A673 (cell line): ENCODE measurements around the gene TBX5. TPM values are rescaled to one million over a fixed set of nuclear protein-coding genes. Genes with fewer than 3 reads are reported as not detected.

Experiments
- BruUV-seq: library from RNA; stranded (reverse); fragments of 400-500 nt; replicated peaks from 2 replicates; lab custom pipeline; 2021; lab: Mats Ljungman, UMichigan
- CTCF ChIA-PET: fragments of 300-600 bp; sonication (Branson Sonifier 250); formaldehyde crosslinking; loops from one replicate; lab custom pipeline; 2022; ENCODE audit warnings: antibody characterized with exemption; lab: Charles Lee
- POLR2A ChIA-PET: fragments of 300-600 bp; sonication (Branson Sonifier 250); formaldehyde crosslinking; loops from one replicate; lab custom pipeline; 2022; ENCODE audit warnings: antibody characterized with exemption; ENCODE audit not compliant: low non-redundant PET; lab: Charles Lee
- DNase-seq: peaks from one replicate; pipeline ENCODE4 v3.0.0-alpha.2; 2015; ENCODE audit warnings: low spot score
- H3K27ac ChIP-seq: fragments of 200-600 bp; sonication (generic); 2 replicates; pipeline ENCODE4 v1.5.1; 2016; ENCODE audit warnings: mixed run types, low read depth, mild to moderate bottlenecking, mixed read lengths, antibody characterized with exemption, low read length; ENCODE audit not compliant: poor library complexity, severe bottlenecking
- H3K27me3 ChIP-seq: fragments of 200-600 bp; sonication (generic); replicated peaks from 2 replicates; pipeline ENCODE4 v1.6.1; 2017; ENCODE audit warnings: mixed run types, low read depth, mild to moderate bottlenecking, mixed read lengths, antibody characterized with exemption, low read length; ENCODE audit not compliant: insufficient read depth, poor library complexity
- H3K36me3 ChIP-seq: fragments of 200-600 bp; sonication (generic); 2 replicates; pipeline ENCODE4 v1.6.1; 2016; ENCODE audit warnings: mixed run types, mild to moderate bottlenecking, mixed read lengths, antibody characterized with exemption, low read length; ENCODE audit not compliant: insufficient read depth, poor library complexity, severe bottlenecking
- H3K4me1 ChIP-seq: fragments of 200-600 bp; sonication (generic); 2 replicates; pipeline ENCODE4 v1.6.1; 2017; ENCODE audit warnings: mixed run types, mild to moderate bottlenecking, mixed read lengths, antibody characterized with exemption, low read length; ENCODE audit not compliant: insufficient read depth, poor library complexity, severe bottlenecking
- H3K4me3 ChIP-seq: fragments of 200-600 bp; sonication (generic); 2 replicates; pipeline ENCODE4 v1.5.1; 2016; ENCODE audit warnings: low read depth, mixed run types, mild to moderate bottlenecking, mixed read lengths, low read length; ENCODE audit not compliant: poor library complexity, severe bottlenecking
- H3K9me3 ChIP-seq: fragments of 200-600 bp; sonication (generic); 2 replicates; pipeline ENCODE4 v1.6.1; 2016; ENCODE audit warnings: mixed run types, low read depth, mild to moderate bottlenecking, mixed read lengths, antibody characterized with exemption, low read length; ENCODE audit not compliant: poor library complexity, severe bottlenecking
- CTCF ChIP-seq: fragments of 300-800, 200-600 bp; sonication (generic); conservative IDR thresholded peaks from 2 replicates; pipeline ENCODE4 v1.5.1; 2017; ENCODE audit warnings: low read depth, mild to moderate bottlenecking, antibody characterized with exemption, low read length, moderate library complexity, mixed read lengths
- EZH2 ChIP-seq: fragments of 200-600 bp; sonication (generic); IDR thresholded peaks from 2 replicates; pipeline ENCODE4 v1.6.1; 2017; ENCODE audit warnings: borderline replicate concordance, low read depth, mild to moderate bottlenecking, mixed read lengths, antibody characterized with exemption, low read length; ENCODE audit not compliant: poor library complexity, severe bottlenecking
- intact Hi-C: fragments of 100-400 bp; cut with micrococcal nuclease; formaldehyde crosslinking; loops from one replicate; pipeline ENCODE4 v1.10.0; 2022; ENCODE audit not compliant: unreplicated experiment
- total RNA-seq: library from RNA; stranded (reverse); gene quantifications from 2 replicates; pipeline ENCODE4 v1.2.3, GENCODE V29; 2021

TBX5 gene
- total RNA-seq, 1 experiment from 2014 or later, result 2.1 TPM

GRCh38 chr12:114400925-114401324 is 5.0 kb downstream of the TBX5 start:
- CTCF ChIA-PET, result no interaction called here
- POLR2A ChIA-PET, result no interaction called here

GRCh38 chr12:114400361-114400811 is 5.6 kb downstream of the TBX5 start:
- BruUV-seq, result no TSS peak
- intact Hi-C loops, result no loop called here
- Histone ChIP-seq H3K36me3 (no peaks in the 10 kb centered on the region), H3K27ac (no peak overlapping the region), H3K4me3 (no peak overlapping the region), H3K9me3 (no peaks in the 10 kb centered on the region), H3K27me3 (peaks cover 27% of the 10 kb centered on the region), H3K4me1 (no peaks in the 10 kb centered on the region)
- POLR2A ChIA-PET, result no interaction called here
- no peak for DNase-seq
- CTCF ChIA-PET, result no interaction called here
- no peak for TF ChIP-seq EZH2
- no peak for TF ChIP-seq CTCF

More at GRCh38 chr12:114400925-114401324, 5.0 kb downstream of the TBX5 start:
- H3K27me3 ChIP-seq, result peaks cover 32% of the 10 kb centered on the region
- TF ChIP-seq EZH2 (no peak), CTCF (no peak)
- H3K27ac ChIP-seq, result no peak overlapping the region
- H3K9me3 ChIP-seq, result no peaks in the 10 kb centered on the region
- no peaks in the 10 kb centered on the region for H3K36me3 ChIP-seq
- no peak for DNase-seq
- intact Hi-C loops, result no loop called here
- BruUV-seq, result no TSS peak
- H3K4me3 ChIP-seq, result no peak overlapping the region
- no peaks in the 10 kb centered on the region for H3K4me1 ChIP-seq

- ChIA-PET POLR2A (no interaction called here), CTCF (no interaction called here)
- Histone ChIP-seq H3K4me3 (no peak overlapping the region), H3K9me3 (no peaks in the 10 kb centered on the region), H3K4me1 (no peaks in the 10 kb centered on the region), H3K36me3 (no peaks in the 10 kb centered on the region), H3K27ac (no peak overlapping the region), H3K27me3 (peaks cover 20% of the 10 kb centered on the region)
- intact Hi-C loops, result no loop called here
- BruUV-seq, result no TSS peak
- TF ChIP-seq EZH2, result no peak
- no peak for DNase-seq
These were observed 6.2 kb downstream of the TBX5 start for GRCh38 chr12:114399664-114400211.
